Stomach (tissue), 9 donors: Measurements from ENCODE around the gene NTM. TPM values are rescaled to one million over a fixed set of nuclear protein-coding genes. Genes with fewer than 3 reads are reported as not detected.
A peak's percentile ranks its signal among the peaks of the same experiment; 100 is the strongest.

Source experiments
- DNase-seq, 2 donors: peaks; one replicate each; pipeline versions ENCODE4 v3.0.0 to v3.0.0-alpha.2; 2013 to 2019
- H3K27ac ChIP-seq, 5 donors: fragments of 200-600 bp in 4 of 5; sonication (generic) in 4 of 5; one replicate each; pipeline ENCODE4 v1.5.1; 2013 to 2019; ENCODE audit warnings: mild to moderate bottlenecking in 1 of 5, moderate library complexity in 1 of 5
- H3K27me3 ChIP-seq, 3 donors: fragments of 200-600 bp; sonication (generic); one replicate each; pipeline ENCODE4 v1.5.1; 2017 to 2019; ENCODE audit warnings: mixed run types in 1 of 3
- H3K36me3 ChIP-seq, 4 donors: fragments of 200-600 bp; sonication (generic); 1 replicate in 3 of 4; 2 replicates in 1 of 4; pipeline ENCODE4 v1.5.1; 2016 to 2019
- H3K4me1 ChIP-seq, 4 donors: fragments of 200-600 bp; sonication (generic); one replicate each; pipeline ENCODE4 v1.5.1; 2016 to 2019
- H3K4me3 ChIP-seq, 4 donors: fragments of 200-600 bp; sonication (generic) in 3 of 4; one replicate each; pipeline ENCODE4 v1.5.1; 2016 to 2019; ENCODE audit warnings: mild to moderate bottlenecking in 1 of 4
- H3K9me3 ChIP-seq, 4 donors: fragments of 200-600 bp; sonication (generic); one replicate each; pipeline ENCODE4 v1.5.1; 2016 to 2019
- CTCF ChIP-seq, 7 experiments: fragments of 450-650 bp in 4 of 7; fragments of 200-600 bp in 3 of 7; sonication (generic) in 3 of 7; IDR thresholded peaks; one replicate each; pipeline ENCODE4 v1.5.1; 2016 to 2019; ENCODE audit warnings: antibody characterized with exemption in 7 of 7, control low read depth in 2 of 7, mild to moderate bottlenecking in 1 of 7
- EP300 ChIP-seq: sonication (generic); formaldehyde crosslinking; IDR thresholded peaks from one replicate; pipeline ENCODE4 v1.6.1; 2017; ENCODE audit warnings: antibody characterized with exemption
- POLR2A ChIP-seq, 4 donors: fragments of 450-650 bp; IDR thresholded peaks; one replicate each; pipeline ENCODE4 v1.6.1; 2016; ENCODE audit warnings: antibody characterized with exemption in 4 of 4, control low read depth in 2 of 4, mild to moderate bottlenecking in 1 of 4, moderate library complexity in 1 of 4
- POLR2AphosphoS5 ChIP-seq, 3 donors: sonication (generic); formaldehyde crosslinking; IDR thresholded peaks; one replicate each; pipeline ENCODE4 v1.6.1; 2016; ENCODE audit warnings: antibody characterized with exemption in 3 of 3
- WGBS, 5 donors: extraction: QIAGEN DNeasy Blood & Tissue Kit in 3 of 5; methylation state at CpG; one replicate each; pipeline versions ENCODE4 v1.1.5 to v1.1.7; 2013 to 2018; 5-methylcytosine and 5-hydroxymethylcytosine counted together
- intact Hi-C: fragments of 100-400 bp; cut with DNase I; formaldehyde crosslinking; loops from one replicate; pipeline ENCODE4 v1.15.1; 2023; ENCODE audit warnings: low total_unique reads
- polyA plus RNA-seq, 3 donors: library from polyadenylated mRNA; stranded (reverse); fragments of 200-250 nt; gene quantifications; one replicate each; pipeline ENCODE4 v1.2.3, GENCODE V29; 2013
- total RNA-seq, 5 donors: library from RNA; depleted of rRNA; stranded (reverse); fragments of >200 nt; gene quantifications; one replicate each; pipeline versions ENCODE4 v1.1.0 to v1.2.3, GENCODE V29; 2014 to 2016
- donor health status: healthy with polysubstance abuse.
- donor health status: Bipolar disorder and iron deficiency.
- donor health status: healthy.

The NTM gene
- total and polyA plus RNA-seq, 8 donors: 0.50 to 8.4 (median 1.3) TPM; not detected in 3

GRCh38 chr11:131402040-131402439 lies 31.6 kb downstream of the NTM start:
- TF ChIP-seq POLR2A (IDR thresholded peaks at IDR 0.05) (no peak), CTCF (IDR thresholded peaks at IDR 0.05) (no peak), EP300 (no peak), POLR2AphosphoS5 (IDR thresholded peaks at IDR 0.05) (no peak)
- no peak overlapping the region for H3K27ac ChIP-seq
- no peaks in the 10 kb centered on the region for H3K9me3 ChIP-seq
- H3K4me1 ChIP-seq: no peaks in the 10 kb centered on the region
- H3K27me3 ChIP-seq: peaks cover 0 to 7% (median 0%) of the 10 kb centered on the region in 3 donors
- no peak for DNase-seq
- intact Hi-C loops: no loop called here
- H3K4me3 ChIP-seq: no peak overlapping the region
- no peaks in the 10 kb centered on the region for H3K36me3 ChIP-seq
- WGBS, 5 donors: 76 to 88% (median 81%) methylated on average over 1 of the region's 1 CpG

GRCh38 chr11:131404010-131404409 lies 33.6 kb downstream of the NTM start:
- Histone ChIP-seq H3K27me3 (peaks cover 0 to 7% (median 0%) of the 10 kb centered on the region in 3 donors), H3K4me1 (no peaks in the 10 kb centered on the region), H3K9me3 (no peaks in the 10 kb centered on the region), H3K27ac (no peak overlapping the region), H3K4me3 (no peak overlapping the region), H3K36me3 (no peaks in the 10 kb centered on the region)
- intact Hi-C loops: no loop called here
- DNase-seq: no peak
- 83 to 93% (median 90%) methylated on average over 9 of the region's 9 CpGs for WGBS, 5 donors
- no peak for TF ChIP-seq EP300
- no peak for TF ChIP-seq POLR2AphosphoS5 (IDR thresholded peaks at IDR 0.05)
- no peak for TF ChIP-seq POLR2A (IDR thresholded peaks at IDR 0.05)
- TF ChIP-seq CTCF (IDR thresholded peaks at IDR 0.05): no peak

GRCh38 chr11:131408025-131408640 lies 37.7 kb downstream of the NTM start:
- DNase-seq: peak; percentile 21 to 33
- intact Hi-C loops: no loop called here
- Histone ChIP-seq H3K4me1 (no peaks in the 10 kb centered on the region), H3K9me3 (no peaks in the 10 kb centered on the region), H3K27me3 (peaks cover 0 to 7% (median 0%) of the 10 kb centered on the region in 3 donors), H3K27ac (no peak overlapping the region), H3K4me3 (no peak overlapping the region), H3K36me3 (no peaks in the 10 kb centered on the region)
- no peak for TF ChIP-seq POLR2A (IDR thresholded peaks at IDR 0.05)
- peak in 3 of 7 experiments; percentile 26 to 35 (median 34) for TF ChIP-seq CTCF (IDR thresholded peaks at IDR 0.05)
- WGBS, 5 donors: 26 to 43% (median 34%) methylated on average over 5 of the region's 5 CpGs

- no peak for TF ChIP-seq POLR2AphosphoS5 (IDR thresholded peaks at IDR 0.05)
- Histone ChIP-seq H3K27me3 (peaks cover 0 to 7% (median 0%) of the 10 kb centered on the region in 3 donors), H3K9me3 (no peaks in the 10 kb centered on the region), H3K27ac (no peak overlapping the region), H3K36me3 (no peaks in the 10 kb centered on the region), H3K4me1 (no peaks in the 10 kb centered on the region), H3K4me3 (no peak overlapping the region)
- intact Hi-C loops: no loop called here
- WGBS, 5 donors: 44 to 68% (median 61%) methylated on average over 6 to 8 of the region's 8 CpGs
- no peak for DNase-seq
These were observed 38.9 kb downstream of the NTM start for GRCh38 chr11:131409345-131409744.

- no peaks in the 10 kb centered on the region for H3K36me3 ChIP-seq
- H3K4me1 ChIP-seq: no peaks in the 10 kb centered on the region
- TF ChIP-seq EP300 (no peak), CTCF (IDR thresholded peaks at IDR 0.05) (no peak), POLR2AphosphoS5 (IDR thresholded peaks at IDR 0.05) (no peak), POLR2A (IDR thresholded peaks at IDR 0.05) (no peak)
- H3K9me3 ChIP-seq: no peaks in the 10 kb centered on the region
- H3K4me3 ChIP-seq: no peak overlapping the region
- H3K27me3 ChIP-seq: no peaks in the 10 kb centered on the region
- intact Hi-C loops: no loop called here
- H3K27ac ChIP-seq: no peak overlapping the region
- no peak for DNase-seq
- WGBS, 5 donors: 77 to 85% (median 84%) methylated on average over 6 of the region's 6 CpGs
These were observed 41.2 kb downstream of the NTM start for GRCh38 chr11:131411636-131412035.
